Measurements from ENCODE around the gene CACNA2D1.
"Not testable (repeated sequence)": the region's sequence is repeated elsewhere in the genome, so short reads cannot be mapped to it uniquely, and the experiment has no call there.

CACNA2D1 gene

GRCh38 chr7:82021036-82021435 lies 422.5 kb downstream of the CACNA2D1 start:
- DNase-seq: no peak

GRCh38 chr7:82019551-82020475 lies 423.8 kb downstream of the CACNA2D1 start:
- no peak for DNase-seq

- DNase-seq: no peak
These were observed 425.4 kb downstream of the CACNA2D1 start for GRCh38 chr7:82018226-82018625.

- DNase-seq: no peak
These were observed 426.1 kb downstream of the CACNA2D1 start for GRCh38 chr7:82017334-82017943.

- DNase-seq: no peak
These were observed 427.8 kb downstream of the CACNA2D1 start for GRCh38 chr7:82015751-82016150.

GRCh38 chr7:82014574-82014973 lies 429.0 kb downstream of the CACNA2D1 start:
- not testable (repeated sequence) for DNase-seq

- no peak for DNase-seq
These were observed 431.1 kb downstream of the CACNA2D1 start for GRCh38 chr7:82012453-82012852.

GRCh38 chr7:82010416-82010815 lies 433.2 kb downstream of the CACNA2D1 start:
- no peak for DNase-seq

- DNase-seq: no peak
These were observed 436.3 kb downstream of the CACNA2D1 start for GRCh38 chr7:82007315-82007714.

GRCh38 chr7:82005056-82005455 lies 438.5 kb downstream of the CACNA2D1 start:
- no peak for DNase-seq

GRCh38 chr7:81993186-81993585 lies 450.4 kb downstream of the CACNA2D1 start:
- no peak for DNase-seq

- no peak for DNase-seq
These were observed 453.2 kb downstream of the CACNA2D1 start for GRCh38 chr7:81990395-81990794.

- no peak for DNase-seq
These were observed 456.7 kb downstream of the CACNA2D1 start for GRCh38 chr7:81986723-81987470.

GRCh38 chr7:81983406-81983805 lies 460.2 kb downstream of the CACNA2D1 start:
- DNase-seq: no peak

- DNase-seq: no peak
These were observed 470.5 kb downstream of the CACNA2D1 start for GRCh38 chr7:81973117-81973516.

- DNase-seq: no peak
These were observed 483.6 kb downstream of the CACNA2D1 start for GRCh38 chr7:81960026-81960425.

- DNase-seq: no peak
These were observed 486.1 kb downstream of the CACNA2D1 start for GRCh38 chr7:81957517-81957916.

GRCh38 chr7:81956520-81956919 lies 487.1 kb downstream of the CACNA2D1 start:
- no peak for DNase-seq

GRCh38 chr7:81949306-81949705 lies 494.3 kb downstream of the CACNA2D1 start:
- DNase-seq: no peak

GRCh38 chr7:81944058-81944457 lies 499.5 kb downstream of the CACNA2D1 start:
- no peak for DNase-seq

GRCh38 chr7:81937091-81937490 lies 506.5 kb downstream of the CACNA2D1 start:
- no peak for DNase-seq

GRCh38 chr7:81934596-81935301 lies 508.8 kb downstream of the CACNA2D1 start:
- DNase-seq: no peak

GRCh38 chr7:81932936-81933335 lies 510.6 kb downstream of the CACNA2D1 start:
- no peak for DNase-seq
